B cell (primary cell): ENCODE measurements around the gene ORC4. TPM values are rescaled to one million over a fixed set of nuclear protein-coding genes. Genes with fewer than 3 reads are reported as not detected.

Experiments
- ATAC-seq: fragments of 200-7000 bp; cut with Tn5 transposase; one replicate; pipeline ENCODE4 v1.10.0; 2021; ENCODE audit warnings: low read depth, mild to moderate bottlenecking, moderate number of reproducible peaks, moderate library complexity
- CTCF ChIA-PET: fragments of 350-600 bp; sonication (Branson Sonifier 250); formaldehyde crosslinking; loops from one replicate; lab custom pipeline; 2021; ENCODE audit warnings: antibody characterized with exemption, inconsistent platforms; lab: Charles Lee
- POLR2A ChIA-PET: fragments of 350-600 bp; sonication (Branson Sonifier 250); formaldehyde crosslinking; loops from one replicate; lab custom pipeline; 2021; ENCODE audit warnings: antibody characterized with exemption; lab: Charles Lee
- DNase-seq: peaks from one replicate; pipeline ENCODE4 v3.0.0; 2013
- H2AFZ ChIP-seq: 2 replicates; pipeline ENCODE4 v1.6.1; 2012; ENCODE audit warnings: mild to moderate bottlenecking, low read depth, low read length; ENCODE audit not compliant: insufficient read depth, poor library complexity, severe bottlenecking
- H3K27ac ChIP-seq, 2 donors: 1 replicate in 1 of 2; 2 replicates in 1 of 2; pipeline ENCODE4 v1.5.1; 2012 to 2013; ENCODE audit warnings: low read length in 2 of 2, mild to moderate bottlenecking in 2 of 2, moderate library complexity in 1 of 2
- H3K27me3 ChIP-seq, 4 experiments: fragments of 200-600 bp in 1 of 4; sonication (generic) in 1 of 4; replicated peaks in 1 of 4; 1 replicate in 2 of 4; 2 replicates in 2 of 4; pipeline versions ENCODE4 v1.6.1 to v1.7.0; 2013 to 2016; ENCODE audit warnings: low read length in 3 of 4, mild to moderate bottlenecking in 2 of 4, mixed read lengths in 1 of 4, moderate library complexity in 1 of 4; ENCODE audit not compliant: insufficient read depth in 4 of 4, control insufficient read depth in 3 of 4; ENCODE audit errors: control extremely low read depth in 1 of 4
- H3K36me3 ChIP-seq, 2 experiments: replicated peaks in 1 of 2; 1 replicate in 1 of 2; 2 replicates in 1 of 2; pipeline versions ENCODE4 v1.6.1 to v1.7.1; 2013; ENCODE audit warnings: low read length in 1 of 2; ENCODE audit not compliant: insufficient read depth in 2 of 2, control insufficient read depth in 1 of 2; ENCODE audit errors: control extremely low read depth in 1 of 2, extremely low read depth in 1 of 2
- H3K4me1 ChIP-seq, 2 donors: fragments of 200-600 bp in 1 of 2; sonication (generic) in 1 of 2; 1 replicate in 1 of 2; 2 replicates in 1 of 2; pipeline versions ENCODE4 v1.5.1 to v1.6.1; 2013 to 2017; ENCODE audit warnings: low read length in 2 of 2; ENCODE audit not compliant: control insufficient read depth in 2 of 2, insufficient read depth in 2 of 2
- H3K4me2 ChIP-seq: replicated peaks from 2 replicates; pipeline ENCODE3; 2012; ENCODE audit warnings: mild to moderate bottlenecking, low read depth, low read length; ENCODE audit not compliant: poor library complexity, severe bottlenecking
- H3K4me3 ChIP-seq, 5 experiments: fragments of 200-600 bp in 1 of 5; sonication (generic) in 1 of 5; 1 replicate in 3 of 5; 2 replicates in 2 of 5; pipeline versions ENCODE4 v1.5.1 to v1.7.0; 2011 to 2016; ENCODE audit warnings: low read length in 4 of 5, mild to moderate bottlenecking in 4 of 5, low read depth in 2 of 5, control low read depth in 1 of 5, moderate library complexity in 1 of 5; ENCODE audit not compliant: insufficient read depth in 1 of 5; ENCODE audit errors: control extremely low read depth in 1 of 5, extremely low read depth in 1 of 5
- H3K79me2 ChIP-seq: fragments of 200-600 bp; sonication (generic); one replicate; pipeline ENCODE4 v1.6.0; 2016; ENCODE audit warnings: low read length; ENCODE audit not compliant: control insufficient read depth, insufficient read depth
- H3K9ac ChIP-seq: fragments of 200-600 bp; sonication (generic); 2 replicates; pipeline ENCODE4 v1.6.1; 2017; ENCODE audit warnings: mild to moderate bottlenecking, low read length, moderate library complexity
- H3K9me3 ChIP-seq, 3 donors: one replicate each; pipeline versions ENCODE4 v1.6.1 to v1.7.1; 2013; ENCODE audit warnings: low read length in 2 of 3; ENCODE audit not compliant: control insufficient read depth in 2 of 3, insufficient read depth in 1 of 3; ENCODE audit errors: control extremely low read depth in 1 of 3
- H4K20me1 ChIP-seq: 2 replicates; pipeline ENCODE4 v1.6.0; 2012; ENCODE audit warnings: mild to moderate bottlenecking, low read length; ENCODE audit not compliant: insufficient read depth, control insufficient read depth, poor library complexity, severe bottlenecking
- H3K27ac Mint-ChIP-seq: one replicate; pipeline ENCODE4 v1.8.0; 2021; ENCODE audit warnings: mixed read lengths
- H3K27me3 Mint-ChIP-seq: one replicate; pipeline ENCODE4 v1.8.0; 2021; ENCODE audit warnings: mixed read lengths
- H3K4me1 Mint-ChIP-seq: one replicate; pipeline ENCODE4 v1.8.0; 2021; ENCODE audit warnings: mixed read lengths
- H3K4me3 Mint-ChIP-seq: one replicate; pipeline ENCODE4 v1.8.0; 2021; ENCODE audit warnings: mixed read lengths
- H3K9me3 Mint-ChIP-seq: one replicate; pipeline ENCODE4 v1.8.0; 2022; ENCODE audit warnings: mixed read lengths; ENCODE audit not compliant: insufficient read depth
- EZH2 ChIP-seq: IDR thresholded peaks from 2 replicates; pipeline ENCODE4 v1.6.1; 2012; ENCODE audit warnings: borderline replicate concordance, low read depth, mild to moderate bottlenecking, moderate library complexity, low read length; ENCODE audit not compliant: insufficient read depth, poor library complexity, severe bottlenecking
- WGBS: methylation state at CpG from one replicate; pipeline ENCODE4 v1.1.5; 2013; ENCODE audit warnings: missing lambda C conversion rate; ENCODE audit not compliant: insufficient coverage; 5-methylcytosine and 5-hydroxymethylcytosine counted together
- intact Hi-C: fragments of 100-400 bp; cut with micrococcal nuclease; formaldehyde crosslinking; loops from one replicate; pipeline ENCODE4 v1.10.0; 2022
- polyA plus RNA-seq: library from polyadenylated mRNA; depleted of rRNA; stranded (reverse); fragments of >200 nt; gene quantifications from 2 replicates; pipeline ENCODE4 v1.2.3, GENCODE V29; 2012
- total RNA-seq, 2 donors: library from RNA; stranded (reverse); fragments of 120-200 nt in 1 of 2; gene quantifications; 1 replicate in 1 of 2; 2 replicates in 1 of 2; pipeline versions ENCODE4 v1.2.3 to v1.2.4, GENCODE V29; 2013 to 2022
- TF ChIP-seq, protein P1 (sequence below): fragments of 200-600 bp; IDR thresholded peaks from one replicate; pipeline ENCODE4 v1.8.0; 2022; ENCODE audit warnings: antibody characterized with exemption, mild to moderate bottlenecking

Gene ORC4
- total and polyA plus RNA-seq, 2 donors (not counting 1 experiment from before 2014, with no cell fraction given), result 31.5 to 48.9 TPM

DNA sequence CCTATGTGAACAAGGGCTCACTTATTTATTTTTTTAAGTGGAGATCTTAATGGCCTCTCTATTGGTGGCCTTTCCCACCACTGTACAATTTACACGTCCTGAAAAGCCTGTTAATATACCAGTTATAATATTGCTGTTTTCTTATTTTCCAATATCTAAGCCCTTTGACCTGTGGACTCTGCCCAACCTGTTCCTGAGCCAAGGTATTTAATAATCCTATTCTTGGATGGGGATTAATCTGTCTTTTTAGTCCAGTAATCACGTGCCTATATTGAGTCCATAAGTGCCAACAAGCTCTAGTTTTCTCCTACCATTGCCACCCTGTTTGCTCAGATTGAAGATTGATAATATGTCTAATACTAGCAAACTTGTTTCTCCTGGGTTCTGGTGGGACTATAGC lies 43.1 kb upstream of the ORC4 start:
- Histone ChIP-seq H3K27ac (no peak overlapping the region), H3K9ac (no peak overlapping the region), H3K79me2 (peaks cover 3% of the 10 kb centered on the region), H3K9me3 (peaks cover 0 to 6% (median 1%) of the 10 kb centered on the region in 3 donors), H4K20me1 (no peaks in the 10 kb centered on the region), H3K36me3 (no peaks in the 10 kb centered on the region), H2AFZ (no peak overlapping the region), H3K4me2 (no peak overlapping the region), H3K27me3 (no peaks in the 10 kb centered on the region), H3K4me3 (no peak overlapping the region), H3K4me1 (no peaks in the 10 kb centered on the region)
- Mint-ChIP-seq H3K27me3 (no peaks in the 10 kb centered on the region), H3K4me1 (no peaks in the 10 kb centered on the region), H3K4me3 (no peak overlapping the region), H3K9me3 (no peaks in the 10 kb centered on the region), H3K27ac (no peak overlapping the region)
- POLR2A ChIA-PET, result no interaction called here
- DNase-seq (no peak), ATAC-seq (no peak)
- intact Hi-C loops, result no loop called here
- TF ChIP-seq, protein P1, sequence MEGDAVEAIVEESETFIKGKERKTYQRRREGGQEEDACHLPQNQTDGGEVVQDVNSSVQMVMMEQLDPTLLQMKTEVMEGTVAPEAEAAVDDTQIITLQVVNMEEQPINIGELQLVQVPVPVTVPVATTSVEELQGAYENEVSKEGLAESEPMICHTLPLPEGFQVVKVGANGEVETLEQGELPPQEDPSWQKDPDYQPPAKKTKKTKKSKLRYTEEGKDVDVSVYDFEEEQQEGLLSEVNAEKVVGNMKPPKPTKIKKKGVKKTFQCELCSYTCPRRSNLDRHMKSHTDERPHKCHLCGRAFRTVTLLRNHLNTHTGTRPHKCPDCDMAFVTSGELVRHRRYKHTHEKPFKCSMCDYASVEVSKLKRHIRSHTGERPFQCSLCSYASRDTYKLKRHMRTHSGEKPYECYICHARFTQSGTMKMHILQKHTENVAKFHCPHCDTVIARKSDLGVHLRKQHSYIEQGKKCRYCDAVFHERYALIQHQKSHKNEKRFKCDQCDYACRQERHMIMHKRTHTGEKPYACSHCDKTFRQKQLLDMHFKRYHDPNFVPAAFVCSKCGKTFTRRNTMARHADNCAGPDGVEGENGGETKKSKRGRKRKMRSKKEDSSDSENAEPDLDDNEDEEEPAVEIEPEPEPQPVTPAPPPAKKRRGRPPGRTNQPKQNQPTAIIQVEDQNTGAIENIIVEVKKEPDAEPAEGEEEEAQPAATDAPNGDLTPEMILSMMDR, result no peak
- no peak for TF ChIP-seq EZH2
- WGBS, result no CpG with 5 or more reads among the region's 2 CpGs
- CTCF ChIA-PET, result no interaction called here

DNA sequence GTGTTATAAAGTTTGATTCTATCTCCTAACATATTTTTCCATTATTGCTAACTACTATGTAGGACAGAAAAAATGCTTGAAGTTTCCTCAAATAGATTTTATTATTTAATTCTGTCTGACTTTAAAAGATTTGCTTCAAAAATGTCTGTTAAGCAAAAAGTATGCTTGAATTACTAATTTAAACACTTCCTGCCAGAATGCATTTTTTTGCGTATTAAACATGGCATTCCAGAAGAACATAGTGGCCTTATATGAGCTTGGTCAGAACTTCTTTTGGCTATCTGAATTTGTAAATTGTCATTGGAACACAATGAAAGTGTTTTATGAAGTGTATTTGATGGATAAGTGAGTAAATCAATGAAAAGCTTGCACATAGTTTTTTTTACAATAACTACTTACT lies 38.1 kb upstream of the ORC4 start:
- DNase-seq (no peak), ATAC-seq (no peak)
- H3K4me1 ChIP-seq, result no peaks in the 10 kb centered on the region
- H3K9ac ChIP-seq, result no peak overlapping the region
- no peak for TF ChIP-seq EZH2
- TF ChIP-seq, protein P1, result no peak
- CTCF ChIA-PET, result no interaction called here
- no peak overlapping the region for H3K4me2 ChIP-seq
- no peaks in the 10 kb centered on the region for H3K9me3 Mint-ChIP-seq
- intact Hi-C loops, result no loop called here
- peaks cover 21% of the 10 kb centered on the region for H3K79me2 ChIP-seq
- H3K27ac Mint-ChIP-seq, result no peak overlapping the region
- H4K20me1 ChIP-seq, result no peaks in the 10 kb centered on the region
- no peaks in the 10 kb centered on the region for H3K4me1 Mint-ChIP-seq
- H3K4me3 Mint-ChIP-seq, result no peak overlapping the region
- H3K36me3 ChIP-seq, result peaks cover 0 to 3% of the 10 kb centered on the region in 2 experiments
- no peaks in the 10 kb centered on the region for H3K9me3 ChIP-seq
- H3K27me3 Mint-ChIP-seq, result no peaks in the 10 kb centered on the region
- H3K4me3 ChIP-seq, result no peak overlapping the region
- WGBS, result no CpG with 5 or more reads among the region's 1 CpG
- no peak overlapping the region for H3K27ac ChIP-seq
- POLR2A ChIA-PET, result no interaction called here
- no peaks in the 10 kb centered on the region for H3K27me3 ChIP-seq
- no peak overlapping the region for H2AFZ ChIP-seq
